ENCODE results near the gene CCNQ. TPM values are rescaled to one million over a fixed set of nuclear protein-coding genes. Genes with fewer than 3 reads are reported as not detected.

Gene CCNQ
- total and polyA plus RNA-seq, 2 of the 8 experiments (the other 6 are each of a cell fraction or from before 2014, with no cell fraction given): 16.6 to 32.1 TPM

GRCh38 chrX:153640045-153640686 lies 41.2 kb upstream of the CCNQ start:
- no peak overlapping the region for H3K4me3 ChIP-seq (ENCODE audit: extremely low read depth in 1 of 4, insufficient read depth in 2 of 4, low read depth in 3 of 4, low read length in 4 of 4)
- no peak overlapping the region for H3K4me2 ChIP-seq (ENCODE audit: insufficient read depth in 1 of 2, low read depth in 2 of 2, low read length in 2 of 2)
- H3K18ac ChIP-seq (ENCODE audit: extremely low read depth, low read length): no peak overlapping the region
- no peaks in the 10 kb centered on the region for H3K79me2 ChIP-seq (ENCODE audit: control insufficient read depth in 1 of 2, insufficient read depth in 2 of 2, low read length in 2 of 2)
- H2AFZ ChIP-seq (ENCODE audit: low read length): no peak overlapping the region
- no peak overlapping the region for H2BK5ac ChIP-seq (ENCODE audit: low read depth, low read length)
- H3K4me1 ChIP-seq (replicated peaks in 1 of 4; ENCODE audit: control insufficient read depth in 3 of 4, insufficient read depth in 4 of 4, low read length in 3 of 4): peaks cover 0 to 18% (median 7%) of the 10 kb centered on the region in 4 experiments; a peak in 5 of 7 replicates
- H4K91ac ChIP-seq (replicated peaks; ENCODE audit: insufficient read length, low read length): no peak overlapping the region
- no peak overlapping the region for H3K27ac ChIP-seq (ENCODE audit: low read depth, low read length)
- H3K36me3 ChIP-seq (ENCODE audit: control insufficient read depth in 2 of 4, insufficient read depth in 4 of 4, low read length in 3 of 4): no peaks in the 10 kb centered on the region
- FAIRE-seq (no peak), DNase-seq (ENCODE audit: low read depth in 1 of 2, low spot score in 2 of 2) (no peak)
- H3K23ac ChIP-seq (ENCODE audit: insufficient read length): no peak overlapping the region
- peaks cover 32 to 45% (median 44%) of the 10 kb centered on the region in 4 experiments for H3K27me3 ChIP-seq (replicated peaks in 1 of 4; ENCODE audit: control insufficient read depth in 3 of 4, extremely low read depth in 1 of 4, insufficient read depth in 3 of 4, low read length in 3 of 4)
- no peak overlapping the region for H2AK5ac ChIP-seq (ENCODE audit: low read depth, low read length)
- H3K9ac ChIP-seq (replicated peaks in 1 of 4; ENCODE audit: extremely low read depth in 1 of 4, low read depth in 3 of 4, low read length in 3 of 4): no peak overlapping the region
- H3K9me3 ChIP-seq (ENCODE audit: insufficient read depth in 2 of 2, low read depth in 1 of 2, low read length in 1 of 2): no peaks in the 10 kb centered on the region; a peak in 1 of 4 replicates
- H3K4ac ChIP-seq (replicated peaks; ENCODE audit: insufficient read length, low read depth, low read length): no peak overlapping the region
- peaks cover 0 to 6% of the 10 kb centered on the region in 2 experiments for H4K20me1 ChIP-seq (replicated peaks in 1 of 2; ENCODE audit: control insufficient read depth in 1 of 2, insufficient read depth in 2 of 2, low read length in 2 of 2)
- peaks cover 7% of the 10 kb centered on the region; the same call in 1 of the 2 replicates for H3K23me2 ChIP-seq (ENCODE audit: low read depth, low read length)
- ChIA-PET CTCF (ENCODE audit: partially characterized antibody) (interaction anchor here (0.6 to 21.6 kb wide), 8 partner anchors 8 to 107 kb away, joined by 3 to 408 read pairs (median 4); partner anchors contain the start of gene DUSP9), POLR2A (ENCODE audit: partially characterized antibody) (no interaction called here)
- WGBS, 2 experiments (ENCODE audit: extremely low coverage in 1 of 2, insufficient coverage in 1 of 2, insufficient read length in 1 of 2, insufficient replicate concordance in 2 of 2, low coverage in 1 of 2, low lambda C conversion rate in 2 of 2, missing lambda C conversion rate in 1 of 2): 88% methylated on average over 11 of the region's 23 CpGs; no CpG with 5 or more reads in 1 of the 2 experiments
- no peaks in the 10 kb centered on the region for H3K79me1 ChIP-seq (ENCODE audit: low read depth, low read length)
- H2BK15ac ChIP-seq (ENCODE audit: low read length): no peak overlapping the region
- no peak overlapping the region for H4K8ac ChIP-seq (ENCODE audit: extremely low read depth, insufficient read depth, low read length)
- no peak overlapping the region for H2BK12ac ChIP-seq (ENCODE audit: low read depth, low read length)
- no peak for TF ChIP-seq JUND (IDR thresholded peaks at IDR 0.05; ENCODE audit: low read length)
- TF ChIP-seq YY1 (IDR thresholded peaks at IDR 0.05; ENCODE audit: low read depth, low read length): no peak
- no peak for TF ChIP-seq GTF2F1 (IDR thresholded peaks at IDR 0.05; ENCODE audit: borderline replicate concordance, low read depth, low read length)
- no peak for TF ChIP-seq RAD21 (IDR thresholded peaks at IDR 0.05 in 1 of 2, conservative IDR thresholded peaks at IDR 0.05 in 1 of 2; ENCODE audit: low read depth in 2 of 2, low read length in 2 of 2)
- no peak for TF ChIP-seq SP4 (IDR thresholded peaks at IDR 0.05; ENCODE audit: low read length)
- no peak for TF ChIP-seq SIN3A (conservative IDR thresholded peaks at IDR 0.05 in 1 of 2, IDR thresholded peaks at IDR 0.05 in 1 of 2; ENCODE audit: low read depth in 1 of 2, low read length in 2 of 2)
- no peak for TF ChIP-seq CHD2 (IDR thresholded peaks at IDR 0.05; ENCODE audit: low read length)
- TF ChIP-seq KDM5A (IDR thresholded peaks at IDR 0.05; ENCODE audit: low read length): no peak
- no peak for TF ChIP-seq EGR1 (IDR thresholded peaks at IDR 0.05; ENCODE audit: borderline replicate concordance, low read depth, low read length)
- TF ChIP-seq RFX5 (IDR thresholded peaks at IDR 0.05; ENCODE audit: borderline replicate concordance, low read depth, low read length): no peak
- no peak overlapping the region for H3K56ac ChIP-seq (replicated peaks; ENCODE audit: insufficient read length, low read depth, low read length)
- H4K5ac ChIP-seq (ENCODE audit: insufficient read length, low read depth, low read length): no peak overlapping the region
- H2BK120ac ChIP-seq (replicated peaks; ENCODE audit: low read depth, low read length): no peak overlapping the region
- H3K14ac ChIP-seq (ENCODE audit: insufficient read length): no peak overlapping the region
- H2BK20ac ChIP-seq (ENCODE audit: low read length): no peak overlapping the region

Data from H1 (cell line).